ENCODE measurements around the gene KLK1. TPM values are rescaled to one million over a fixed set of nuclear protein-coding genes. Genes with fewer than 3 reads are reported as not detected.
A peak's percentile ranks its signal among the peaks of the same experiment; 100 is the strongest.
"Not testable (repeated sequence)": the region's sequence is repeated elsewhere in the genome, so short reads cannot be mapped to it uniquely, and the experiment has no call there.

KLK1 gene
- total RNA-seq, 1 experiment from 2014 or later: not detected

DNA sequence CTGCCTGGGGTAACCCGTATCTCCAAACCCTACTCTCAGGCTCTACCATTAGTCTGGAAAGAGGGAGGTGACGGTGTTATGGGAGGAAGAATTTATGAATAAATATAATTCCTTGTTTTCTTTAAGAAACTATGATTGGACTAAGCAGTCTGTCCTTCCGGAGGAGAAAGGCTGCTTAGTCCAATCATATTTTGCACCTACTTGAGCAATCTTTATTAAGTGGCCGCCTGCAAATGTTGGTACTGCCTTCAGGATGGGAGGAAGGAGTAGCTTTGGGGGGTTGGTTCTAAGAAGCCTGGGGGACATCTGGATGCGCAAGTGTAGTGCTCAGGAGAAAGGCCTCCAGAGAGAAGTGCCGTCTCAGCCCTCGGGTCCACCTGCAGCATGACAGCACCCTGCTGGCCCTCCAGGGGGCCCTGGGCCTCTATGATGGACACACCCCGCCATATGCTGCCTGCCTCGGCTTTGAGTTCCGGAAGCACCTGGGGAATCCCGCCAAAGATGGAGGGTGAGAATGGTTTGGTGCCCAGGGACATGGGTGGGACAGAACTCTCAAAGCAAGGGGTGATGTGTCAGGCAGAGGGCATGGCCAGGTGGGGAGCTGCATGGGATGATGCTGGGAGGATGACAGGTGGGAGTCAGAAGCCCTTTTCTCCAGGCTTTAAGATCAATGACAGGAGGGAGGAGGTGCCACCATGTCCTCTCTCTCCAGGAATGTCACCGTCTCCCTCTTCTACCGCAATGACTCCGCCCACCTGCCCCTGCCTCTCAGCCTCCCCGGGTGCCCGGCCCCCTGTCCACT lies 29.3 kb downstream of the KLK1 start:
- peak; percentile 44 for DNase-seq (ENCODE audit: low read depth)

DNA sequence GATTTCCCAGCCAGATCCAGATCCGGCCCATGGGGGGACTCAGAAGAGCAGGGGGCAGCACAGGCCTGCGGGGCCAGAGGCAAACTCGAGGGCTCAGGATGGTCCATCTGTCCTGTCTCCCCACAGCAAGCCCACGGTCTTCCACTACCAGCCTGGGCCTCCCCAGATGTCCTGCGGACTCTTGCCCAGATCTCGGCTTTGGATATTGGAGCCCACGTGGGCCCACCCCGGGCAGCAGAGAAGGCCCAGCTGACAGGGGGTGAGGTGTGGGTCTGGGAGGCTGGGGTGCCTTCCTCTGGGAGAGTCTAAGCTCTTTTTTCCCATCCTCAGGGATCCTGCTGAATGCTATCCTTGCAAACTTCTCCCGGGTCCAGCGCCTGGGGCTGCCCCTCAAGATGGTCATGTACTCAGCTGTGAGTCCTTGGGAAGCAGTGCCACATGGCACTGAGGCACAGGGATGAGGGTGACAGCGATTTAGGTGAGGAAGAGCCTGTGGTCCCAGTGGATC lies 30.0 kb downstream of the KLK1 start:
- no peak for DNase-seq (ENCODE audit: low read depth)

DNA sequence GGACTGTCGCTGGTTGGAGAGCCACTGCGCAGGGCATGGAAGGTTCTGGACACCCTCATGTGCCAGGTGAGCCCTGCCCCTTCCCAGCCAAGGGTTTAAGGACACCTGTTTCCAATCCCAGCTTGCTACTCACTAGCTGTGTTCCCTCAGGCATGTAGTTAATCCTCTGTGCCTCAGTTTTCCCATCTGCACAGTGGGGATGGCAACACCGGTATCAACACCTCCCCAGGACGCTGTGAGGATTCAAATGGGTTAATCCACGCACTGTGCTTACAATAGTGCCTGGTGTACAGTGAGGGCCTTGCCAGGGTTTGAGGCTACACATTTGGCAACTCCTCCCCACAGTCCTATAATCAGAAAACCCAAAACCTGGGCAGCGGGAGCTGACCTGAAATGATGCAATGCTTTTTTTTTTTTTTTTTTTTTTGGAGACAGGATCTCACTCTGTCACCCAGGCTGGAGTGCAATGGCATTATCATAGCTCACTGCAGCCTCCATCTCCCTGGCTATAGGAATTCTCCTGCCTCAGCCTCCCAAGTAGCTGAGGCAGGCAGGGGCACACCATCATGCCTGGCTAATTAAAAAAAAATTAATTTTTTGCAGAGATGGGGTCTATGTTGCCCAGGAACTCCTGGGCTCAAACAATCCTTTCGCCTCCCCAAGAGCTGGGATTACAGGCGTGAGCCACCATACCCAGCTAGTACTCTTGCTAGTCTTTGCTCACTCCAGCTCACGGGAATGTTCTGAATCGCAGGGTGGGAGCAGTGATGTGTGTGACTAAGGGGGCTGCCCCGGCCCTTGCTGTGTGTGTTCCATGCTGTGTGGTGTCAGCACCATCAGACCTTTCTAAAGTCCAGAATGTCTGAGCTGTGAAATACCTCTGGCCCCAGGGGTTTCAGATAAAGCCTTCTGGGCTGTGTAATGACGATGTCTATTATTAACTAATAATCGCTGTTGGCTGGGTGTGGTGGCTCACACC lies 31.0 kb downstream of the KLK1 start:
- no peak for DNase-seq (ENCODE audit: low read depth)

DNA sequence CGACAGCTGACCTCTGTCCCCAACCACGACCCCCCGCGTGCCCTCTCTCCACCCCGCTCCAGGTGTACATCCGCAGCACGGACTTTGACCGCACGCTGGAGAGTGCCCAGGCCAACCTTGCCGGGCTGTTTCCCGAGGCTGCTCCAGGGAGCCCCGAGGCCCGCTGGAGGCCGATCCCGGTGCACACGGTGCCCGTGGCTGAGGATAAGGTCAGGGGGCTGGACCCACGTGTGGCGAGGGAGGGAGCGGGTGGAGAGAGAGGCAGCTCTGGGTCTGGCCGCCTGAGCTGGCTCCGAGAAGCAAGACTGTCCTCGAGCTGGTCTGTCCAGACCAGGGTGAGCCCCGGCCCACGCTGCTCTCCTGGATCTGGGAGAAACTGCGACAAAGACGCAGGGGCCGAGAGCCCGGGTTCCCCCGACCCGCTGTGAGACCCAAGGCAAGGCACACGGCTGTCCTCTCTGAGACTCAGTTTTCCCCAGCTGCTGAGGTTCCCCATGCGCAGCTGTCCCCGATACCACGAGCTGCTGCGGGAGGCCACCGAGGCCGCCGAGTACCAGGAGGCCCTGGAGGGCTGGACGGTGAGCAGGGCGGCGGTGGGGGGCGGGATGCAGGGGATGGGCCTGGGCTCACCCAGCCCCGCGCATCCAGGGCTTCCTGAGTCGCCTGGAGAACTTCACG lies 31.9 kb downstream of the KLK1 start:
- no peak for DNase-seq (ENCODE audit: low read depth)

DNA sequence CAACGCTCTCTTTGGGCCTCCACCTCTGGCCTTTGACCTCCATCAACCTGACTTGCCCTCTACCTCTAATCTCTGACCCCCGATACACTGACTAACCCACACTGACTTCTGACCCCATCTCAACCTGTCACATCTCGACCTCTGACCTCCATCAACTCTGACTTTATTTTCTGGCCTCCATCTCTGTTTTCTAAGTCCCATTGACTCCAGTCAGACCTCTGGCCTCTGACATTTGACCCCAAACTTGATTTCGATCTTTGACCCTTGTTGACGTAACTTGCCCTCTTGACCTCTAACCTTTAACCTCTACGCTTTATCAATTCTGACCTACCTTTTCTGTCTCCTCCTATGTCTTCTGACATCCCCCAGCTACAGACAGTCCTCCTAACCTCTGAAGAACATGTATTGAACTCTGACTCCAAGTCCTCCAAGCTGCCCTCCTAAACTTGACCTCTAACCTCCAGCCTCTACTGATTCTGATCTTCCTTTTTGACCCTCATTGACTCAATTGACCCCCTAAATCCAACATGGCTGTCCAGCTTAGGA lies 32.6 kb downstream of the KLK1 start:
- no peak for DNase-seq (ENCODE audit: low read depth)

DNA sequence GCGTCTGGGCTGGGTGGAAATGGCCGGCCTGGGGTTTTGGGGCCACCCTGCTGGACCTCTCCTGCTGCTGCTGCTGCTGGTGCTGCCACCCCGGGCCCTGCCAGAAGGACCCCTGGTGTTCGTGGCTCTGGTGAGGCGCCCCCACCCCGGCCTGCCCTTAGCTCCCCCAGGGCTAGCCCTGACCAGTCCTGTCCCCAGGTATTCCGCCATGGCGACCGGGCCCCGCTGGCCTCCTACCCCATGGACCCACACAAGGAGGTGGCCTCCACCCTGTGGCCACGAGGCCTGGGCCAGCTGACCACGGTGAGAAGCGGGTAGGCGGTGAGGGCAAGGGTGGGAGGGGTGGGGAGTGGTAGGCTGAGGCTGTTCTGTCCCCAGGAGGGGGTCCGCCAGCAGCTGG lies 33.2 kb downstream of the KLK1 start, which contains the start of gene ACP4:
ACP4 (plus strand) TSS at position 20 of the 400 bp plus-strand sequence; CDS start at position 20, 0 bp downstream.
- DNase-seq (ENCODE audit: low read depth): no peak

DNA sequence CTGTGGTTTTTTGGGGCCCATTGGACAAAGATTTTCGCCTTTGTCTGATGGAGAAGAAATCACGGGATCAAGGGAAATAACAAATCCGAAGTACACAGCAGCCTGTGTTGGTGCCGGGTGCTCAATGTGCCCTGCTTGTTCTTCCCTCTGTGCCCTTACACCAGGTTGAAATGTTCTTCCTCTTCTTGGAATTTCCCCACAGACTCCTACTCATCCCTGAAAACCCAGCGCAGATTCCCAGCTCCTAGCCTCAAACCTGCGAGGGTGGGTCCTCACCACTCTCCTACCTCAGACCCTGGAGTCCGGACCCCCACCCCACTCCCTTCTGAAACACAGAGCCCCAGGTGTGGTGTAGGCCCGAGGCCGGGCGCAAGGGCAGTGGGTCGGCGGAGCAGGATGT lies 38.3 kb downstream of the KLK1 start:
- DNase-seq (ENCODE audit: low read depth): no peak

DNA sequence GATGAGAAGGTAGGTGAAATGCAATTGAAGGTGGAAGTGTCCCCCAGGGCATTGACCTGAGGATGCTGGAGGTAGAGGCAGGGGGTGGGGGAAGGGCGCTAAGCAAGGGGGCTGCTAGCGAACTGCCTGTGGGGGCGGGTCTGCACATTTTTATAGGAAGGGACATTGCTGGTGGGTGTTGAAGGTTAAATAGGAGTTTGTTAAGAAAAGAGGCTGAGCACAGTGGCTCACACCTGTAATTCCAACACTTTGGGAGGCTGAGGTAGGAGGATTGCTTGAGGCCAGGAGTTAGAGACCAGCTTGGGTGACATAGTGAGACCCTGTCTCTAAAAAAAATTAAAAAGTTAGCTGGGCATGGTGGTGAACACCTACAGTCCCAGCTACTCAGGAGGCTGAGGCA lies 38.9 kb downstream of the KLK1 start:
- DNase-seq (ENCODE audit: low read depth): no peak

DNA sequence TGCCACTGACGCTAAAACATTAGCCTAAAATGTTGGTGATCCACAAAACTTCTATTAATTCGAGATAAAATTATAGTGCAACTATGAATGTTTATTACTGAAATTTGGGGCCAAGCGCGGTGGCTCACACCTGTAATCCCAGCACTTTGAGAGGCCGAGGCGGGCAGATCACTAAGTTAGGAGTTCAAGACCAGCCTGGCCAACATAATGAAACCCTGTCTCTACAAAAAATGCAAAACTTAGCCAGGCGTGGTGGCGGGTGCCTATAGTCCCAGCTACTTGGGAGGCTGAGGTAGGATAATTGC lies 39.8 kb downstream of the KLK1 start:
- not testable (repeated sequence) for DNase-seq (ENCODE audit: low read depth)

DNA sequence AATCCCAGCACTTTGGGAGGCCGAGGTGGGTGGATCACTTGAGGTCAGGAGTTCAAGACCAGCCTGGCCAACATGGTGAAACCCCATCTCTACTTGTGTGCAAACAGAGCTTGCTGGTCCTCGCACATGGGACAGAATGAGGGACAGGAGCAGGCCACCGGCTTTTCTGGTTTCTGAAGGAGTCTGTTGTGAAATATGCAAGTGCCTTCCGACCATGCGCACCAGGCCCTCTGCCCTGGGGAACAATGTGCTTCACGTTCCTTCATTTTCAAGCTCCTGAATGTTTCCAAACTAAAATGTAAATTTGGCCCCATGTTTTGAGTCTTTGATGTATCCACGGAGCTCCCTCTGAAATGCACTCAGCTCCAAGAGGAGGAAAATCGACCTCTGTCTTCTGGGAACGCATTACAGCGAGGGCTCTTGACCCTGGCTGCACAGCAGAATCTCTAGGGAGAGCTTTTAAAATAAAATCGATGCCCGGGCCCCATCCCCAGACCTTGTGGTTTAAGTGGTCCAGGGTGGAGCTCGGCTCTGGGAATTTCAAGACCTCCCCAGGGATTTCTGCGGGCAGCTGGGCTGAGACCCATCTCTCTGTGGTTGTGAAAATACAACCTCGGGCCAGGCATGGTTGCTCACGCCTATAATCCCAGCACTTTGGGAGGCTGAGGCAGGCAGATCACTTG lies 42.7 kb downstream of the KLK1 start:
- DNase-seq (ENCODE audit: low read depth): peak; percentile 45

DNA sequence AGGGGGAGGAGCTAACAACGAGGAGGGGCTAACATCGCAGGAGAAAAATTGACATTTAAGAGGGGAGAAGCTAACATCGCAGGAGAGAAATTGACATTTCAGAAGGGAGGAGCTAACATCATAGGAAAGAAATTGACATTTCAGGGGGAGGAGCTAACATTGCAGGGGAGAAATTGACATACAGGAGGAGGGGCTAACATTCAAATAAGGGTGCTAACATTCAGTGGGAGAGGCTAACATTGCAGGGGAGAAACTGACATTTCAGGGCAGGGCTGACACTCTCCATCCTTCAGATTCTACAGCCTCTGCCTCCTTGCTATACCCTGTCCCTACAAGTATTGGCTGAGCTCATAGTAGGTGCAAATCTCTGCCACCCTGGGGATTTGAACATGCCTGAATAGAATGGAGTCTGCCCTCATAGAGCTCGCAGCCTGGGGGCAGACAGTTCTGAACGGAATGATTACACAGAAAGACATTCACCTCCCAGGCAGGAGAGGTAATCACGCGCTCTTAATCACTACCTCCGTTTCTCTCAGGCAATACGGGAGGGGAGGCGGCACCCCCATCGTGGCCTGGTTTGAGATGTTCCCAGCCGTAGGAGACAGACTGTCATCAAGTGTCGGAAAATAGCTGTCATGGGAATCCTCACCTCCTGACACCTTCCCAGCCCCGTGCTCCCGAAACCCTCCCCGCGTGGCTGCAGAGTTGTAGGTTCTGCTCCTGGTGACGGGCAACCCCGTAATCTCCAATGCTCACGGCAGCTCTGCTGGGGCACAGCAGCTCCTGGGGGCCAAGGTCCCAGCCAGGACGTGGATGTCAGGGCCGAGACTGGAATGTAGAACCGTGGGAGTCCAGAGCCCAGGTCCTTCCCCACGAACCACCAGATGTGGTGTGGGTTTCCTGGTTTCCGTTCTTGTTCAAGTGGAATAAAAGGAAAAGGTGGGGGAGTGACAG lies 43.8 kb downstream of the KLK1 start:
- no peak for DNase-seq (ENCODE audit: low read depth)

DNA sequence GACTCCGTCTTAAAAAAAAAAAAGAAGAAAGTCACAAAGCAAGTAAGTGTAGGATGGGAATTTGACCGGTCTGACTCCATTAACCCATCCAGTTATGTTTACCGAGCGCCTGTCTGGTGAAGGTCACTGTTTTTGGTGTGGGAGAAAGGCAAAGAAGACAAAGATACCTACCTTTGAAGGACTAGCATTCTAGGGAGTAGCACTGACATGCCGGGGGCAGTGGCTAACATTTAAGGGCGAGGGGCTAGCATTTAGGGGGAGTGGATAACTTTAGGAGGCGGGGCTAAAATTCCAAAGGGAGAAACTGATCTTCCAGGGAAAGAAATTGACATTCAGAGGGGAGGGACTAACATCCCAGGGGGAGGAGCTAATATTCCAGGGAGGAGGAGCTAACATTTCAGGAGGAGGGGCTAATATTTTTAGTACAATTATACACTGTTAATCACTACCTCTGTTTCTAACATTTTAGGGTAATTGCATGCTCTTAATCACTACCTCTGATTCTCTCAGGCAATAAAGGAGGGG lies 44.6 kb downstream of the KLK1 start:
- DNase-seq (ENCODE audit: low read depth): no peak

DNA sequence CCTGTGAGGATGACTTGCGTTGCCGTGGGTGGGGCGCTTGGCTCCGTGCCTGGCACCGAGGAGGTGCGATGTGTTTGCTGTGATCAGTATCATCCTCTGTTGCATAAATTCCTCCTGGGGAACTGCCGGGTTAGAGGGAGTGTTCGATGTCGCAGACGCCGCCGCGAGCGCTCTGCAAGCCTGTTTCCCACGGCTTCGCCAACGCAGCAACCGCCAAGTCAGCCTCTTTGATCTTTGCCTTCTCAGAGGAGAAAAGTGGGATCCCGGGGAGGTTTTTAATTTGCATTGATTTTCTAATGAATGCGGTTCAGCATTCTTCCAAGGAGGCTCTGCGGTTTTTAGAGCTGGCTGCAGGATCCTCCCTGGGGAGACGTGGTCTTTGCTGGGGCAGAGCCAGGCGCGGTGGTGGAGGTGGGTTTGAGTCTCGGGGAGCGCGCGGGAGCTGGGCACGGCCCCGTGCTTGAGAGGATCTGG lies 45.7 kb downstream of the KLK1 start:
- DNase-seq (ENCODE audit: low read depth): peak; percentile 48

DNA sequence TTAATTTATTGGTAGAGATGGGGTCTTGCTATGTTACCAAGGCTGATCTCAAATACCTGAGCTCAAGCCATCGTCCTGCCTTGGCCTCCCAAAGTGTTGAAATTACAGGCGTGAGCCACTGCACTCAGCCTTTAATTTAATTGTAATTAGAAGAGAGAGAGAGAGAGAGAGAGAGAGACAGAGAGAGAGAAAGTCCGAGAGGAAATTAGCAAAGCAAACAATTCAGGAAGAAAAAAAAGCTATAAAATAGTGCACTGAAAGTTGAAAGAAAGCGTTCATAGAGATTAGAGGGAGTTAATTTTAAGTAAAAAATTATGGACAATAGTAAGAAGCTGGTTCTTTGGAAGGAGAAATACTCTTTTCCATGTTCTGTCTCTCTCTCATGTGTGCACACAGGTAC lies 46.3 kb downstream of the KLK1 start:
- no peak for DNase-seq (ENCODE audit: low read depth)

DNA sequence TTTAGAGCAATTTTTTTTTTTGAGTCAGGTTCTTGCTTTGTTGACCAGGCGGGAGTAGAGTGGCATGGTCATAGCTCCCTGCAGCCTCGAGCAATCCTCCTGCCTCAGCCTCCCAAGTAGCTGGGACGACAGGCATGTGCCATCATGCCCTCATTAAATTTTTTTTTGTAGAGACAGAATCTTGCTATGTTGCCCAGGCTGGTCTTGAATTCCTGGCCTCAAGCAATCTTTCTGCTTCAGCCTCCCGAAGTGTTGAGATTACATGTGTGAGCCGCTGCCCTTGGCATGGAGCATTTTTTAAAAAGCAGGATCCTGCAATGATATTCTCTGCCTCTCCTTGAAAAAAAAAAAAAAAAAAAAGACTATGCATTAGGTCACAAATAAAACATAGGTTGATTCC lies 47.5 kb downstream of the KLK1 start:
- no peak for DNase-seq (ENCODE audit: low read depth)

DNA sequence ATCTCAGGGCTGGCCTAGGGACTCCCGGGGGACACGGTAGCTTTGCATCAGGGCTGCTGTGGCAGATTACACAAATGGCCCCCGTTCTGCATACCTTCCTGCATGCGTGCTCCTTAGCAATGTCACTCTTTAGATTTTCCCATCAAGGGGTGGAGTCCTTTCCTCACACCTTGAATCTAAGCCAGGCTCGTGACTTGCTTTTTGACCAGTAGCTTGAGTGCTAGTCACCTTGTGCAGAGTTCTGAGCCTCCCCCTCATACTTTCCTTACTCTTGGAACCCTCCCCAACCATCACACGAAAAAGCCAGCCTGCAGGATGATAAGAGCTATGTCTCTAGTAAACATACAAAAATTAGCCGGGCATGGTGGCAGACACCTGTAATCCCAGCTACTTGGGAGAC lies 50.1 kb downstream of the KLK1 start:
- DNase-seq (ENCODE audit: low read depth): not testable (repeated sequence)

DNA sequence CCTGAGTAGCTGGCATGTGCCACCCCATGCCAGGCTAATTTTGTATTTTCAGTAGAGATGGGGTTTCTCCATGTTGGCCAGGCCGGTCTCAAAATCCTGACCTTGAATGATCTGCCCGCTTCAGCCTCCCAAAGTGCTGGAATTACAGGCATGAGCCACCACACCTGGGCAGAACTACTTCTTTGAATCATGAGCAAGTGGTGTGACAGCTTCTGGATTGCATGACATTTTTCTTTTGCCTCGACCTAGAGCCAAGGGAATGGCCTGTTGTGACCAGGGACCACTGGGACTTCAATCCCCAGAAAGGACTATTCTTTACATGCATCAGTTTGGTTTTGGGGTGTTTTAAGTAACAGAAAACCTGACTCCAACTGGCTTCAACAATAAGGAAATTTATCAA lies 50.7 kb downstream of the KLK1 start:
- DNase-seq (ENCODE audit: low read depth): not testable (repeated sequence)

DNA sequence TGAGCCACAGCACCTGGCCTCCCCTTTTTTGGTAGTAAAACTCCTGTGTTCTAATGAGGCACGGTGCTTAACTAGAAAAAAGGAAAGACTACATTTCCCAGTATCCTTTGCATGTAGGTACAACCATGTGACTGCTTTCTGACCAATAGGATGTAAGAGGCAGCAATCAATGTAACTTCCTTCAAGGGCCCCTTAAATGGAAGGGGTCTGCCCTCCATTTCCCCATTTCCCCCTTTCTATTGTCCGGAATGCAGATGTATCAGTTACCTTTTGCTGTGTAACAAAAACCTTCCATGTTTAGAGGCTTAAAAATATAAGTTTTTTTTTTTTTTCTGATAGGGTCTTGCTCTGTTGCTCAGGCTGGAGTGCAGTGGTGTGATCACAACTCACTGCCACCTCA lies 51.1 kb downstream of the KLK1 start:
- DNase-seq (ENCODE audit: low read depth): peak; percentile 34

DNA sequence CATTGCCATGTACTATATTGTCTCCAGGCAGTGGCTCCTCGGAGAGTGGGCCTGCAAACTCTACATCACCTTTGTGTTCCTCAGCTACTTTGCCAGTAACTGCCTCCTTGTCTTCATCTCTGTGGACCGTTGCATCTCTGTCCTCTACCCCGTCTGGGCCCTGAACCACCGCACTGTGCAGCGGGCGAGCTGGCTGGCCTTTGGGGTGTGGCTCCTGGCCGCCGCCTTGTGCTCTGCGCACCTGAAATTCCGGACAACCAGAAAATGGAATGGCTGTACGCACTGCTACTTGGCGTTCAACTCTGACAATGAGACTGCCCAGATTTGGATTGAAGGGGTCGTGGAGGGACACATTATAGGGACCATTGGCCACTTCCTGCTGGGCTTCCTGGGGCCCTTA lies 52.7 kb downstream of the KLK1 start:
- no peak for DNase-seq (ENCODE audit: low read depth)

DNA sequence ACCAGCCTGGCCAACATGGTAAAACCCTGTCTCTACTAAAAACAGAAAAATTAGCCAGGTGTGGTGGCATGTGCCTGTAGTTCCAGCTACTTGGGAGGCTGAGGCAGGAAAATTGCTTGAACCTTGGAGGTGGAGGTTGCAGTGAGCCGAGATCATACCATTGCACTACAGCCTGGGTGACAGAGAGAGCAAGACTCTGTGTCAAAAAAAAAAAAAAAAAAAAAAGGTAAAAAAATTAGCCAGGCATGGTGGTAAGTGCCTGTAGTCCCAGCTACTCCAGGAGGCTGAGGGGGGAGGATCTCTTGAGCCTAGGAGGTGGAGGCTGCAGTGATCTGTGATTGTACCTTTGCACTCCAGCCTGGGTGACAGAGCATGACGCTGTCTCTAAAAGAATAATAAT lies 53.4 kb downstream of the KLK1 start, which contains the start of gene GPR32:
GPR32 (plus strand) TSS at position 301 of the 400 bp plus-strand sequence. CDS start 137 bp downstream, outside the sequence.
- DNase-seq (ENCODE audit: low read depth): not testable (repeated sequence)

All from RPMI7951 (cell line).